K562 (cell line): ENCODE measurements around the gene GNG14. TPM values are rescaled to one million over a fixed set of nuclear protein-coding genes. Genes with fewer than 3 reads are reported as not detected.

Source experiments
- AFF4 ChIP-seq: sonication (generic); formaldehyde crosslinking; IDR thresholded peaks from 2 replicates; pipeline ENCODE4 v1.8.0; 2023; ENCODE audit warnings: mild to moderate bottlenecking, missing genetic modification reagents
- GTF2B ChIP-seq: IDR thresholded peaks from 2 replicates; pipeline ENCODE4 v1.6.1; 2011; ENCODE audit not compliant: insufficient read length; ENCODE audit errors: extremely low read depth
- HEY1 ChIP-seq: fragments of 250-450 bp; sonication (Bioruptor Pico); IDR thresholded peaks from 2 replicates; pipeline ENCODE4 v1.5.0; 2020; ENCODE audit warnings: mild to moderate bottlenecking, moderate library complexity, borderline replicate concordance
- MECOM ChIP-seq: fragments of 250-450 bp; sonication (Bioruptor Pico); IDR thresholded peaks from 2 replicates; pipeline ENCODE4 v1.8.0; 2022; ENCODE audit warnings: inconsistent platforms
- MED1 ChIP-seq: sonication (generic); formaldehyde crosslinking; IDR thresholded peaks from 2 replicates; pipeline ENCODE4 v1.8.1; 2023; ENCODE audit warnings: missing genetic modification reagents, borderline replicate concordance
- MYC ChIP-seq, 2 experiments: fragments of 250-450 bp in 1 of 2; sonication (Bioruptor Pico) in 1 of 2; IDR thresholded peaks; 2 replicates each; pipeline versions ENCODE4 v1.5.1 to v1.6.1; 2012 to 2021; ENCODE audit warnings: low read depth in 2 of 2, borderline replicate concordance in 1 of 2, improper control_type of control experiment in 1 of 2, low read length in 1 of 2, mild to moderate bottlenecking in 1 of 2, moderate library complexity in 1 of 2
- NFATC3 ChIP-seq: fragments of 450-650 bp; IDR thresholded peaks from 2 replicates; pipeline ENCODE4 v1.6.1; 2017; ENCODE audit warnings: mild to moderate bottlenecking
- SRSF3 ChIP-seq: fragments of 200-400 bp; formaldehyde crosslinking; IDR thresholded peaks from 2 replicates; pipeline ENCODE4 v1.6.1; 2016; ENCODE audit warnings: mild to moderate bottlenecking, low read length, moderate library complexity; ENCODE audit not compliant: insufficient read depth
- STAT5B ChIP-seq: fragments of 250-450 bp; sonication (Bioruptor Pico); IDR thresholded peaks from 2 replicates; pipeline ENCODE4 v1.8.0; 2021; ENCODE audit warnings: mild to moderate bottlenecking, inconsistent platforms
- YY1 ChIP-seq, 3 experiments: IDR thresholded peaks; 2 replicates each; pipeline ENCODE4 v1.6.1; 2011; ENCODE audit warnings: low read length in 2 of 3, mild to moderate bottlenecking in 2 of 3, moderate library complexity in 2 of 3, borderline replicate concordance in 1 of 3, control low read depth in 1 of 3, low read depth in 1 of 3; ENCODE audit not compliant: insufficient read depth in 3 of 3, insufficient replicate concordance in 2 of 3, control insufficient read depth in 1 of 3, insufficient read length in 1 of 3; ENCODE audit errors: extremely low read depth in 1 of 3
- ZNF143 ChIP-seq: sonication (generic); formaldehyde crosslinking; IDR thresholded peaks from 2 replicates; pipeline ENCODE4 v1.9.0; 2022; ENCODE audit warnings: mild to moderate bottlenecking, missing genetic modification reagents
- ZNF316 ChIP-seq: fragments of 450-650 bp; IDR thresholded peaks from 2 replicates; pipeline ENCODE4 v1.6.1; 2016
- ZNF354B ChIP-seq: fragments of 250-450 bp; sonication (Bioruptor Pico); IDR thresholded peaks from 2 replicates; pipeline ENCODE4 v1.4.0; 2020
- ZNF584 ChIP-seq: fragments of 200-800 bp; sonication (Bioruptor generic); IDR thresholded peaks from 2 replicates; pipeline ENCODE4 v1.6.1; 2016; ENCODE audit warnings: low read depth, mild to moderate bottlenecking, missing genetic modification characterization, missing compliant biosample characterization
- ZNF668 ChIP-seq: fragments of 250-450 bp; sonication (Bioruptor Pico); IDR thresholded peaks from 2 replicates; pipeline ENCODE4 v1.8.0; 2022; ENCODE audit warnings: mild to moderate bottlenecking, inconsistent platforms
- ZNF696 ChIP-seq: fragments of 250-450 bp; sonication (Bioruptor Pico); conservative IDR thresholded peaks from 2 replicates; pipeline ENCODE4 v1.4.0; 2020; ENCODE audit warnings: mild to moderate bottlenecking, moderate library complexity
- ZNF77 ChIP-seq: fragments of 250-450 bp; sonication (Bioruptor Pico); IDR thresholded peaks from 2 replicates; pipeline ENCODE4 v1.5.0; 2020
- polyA plus RNA-seq, 8 experiments: library from polyadenylated mRNA; depleted of rRNA in 4 of 8; stranded (reverse) in 5 of 8; unstranded in 3 of 8; fragments of >200 nt; fragmentation: Nextera tagmentation in 2 of 8; fragmentation: Illumina TruSeq in 1 of 8; extraction: Ambion mirVana in 2 of 8; extraction: Trizol in 1 of 8; gene quantifications; 2 replicates each; pipeline versions ENCODE4 v1.2.1 to v1.2.3, GENCODE V29; 2011 to 2014; ENCODE audit warnings: inconsistent platforms in 1 of 8, missing spikeins in 1 of 8
- total RNA-seq, 7 experiments: library from RNA; depleted of rRNA in 6 of 7; stranded (reverse); fragments of >200 nt in 6 of 7; fragmentation: Illumina TruSeq in 2 of 7; extraction: Trizol in 2 of 7; gene quantifications; 2 replicates each; pipeline versions ENCODE4 v1.2.1 to v1.2.3, GENCODE V29; 2011 to 2021; ENCODE audit warnings: low replicate concordance in 1 of 7

The GNG14 gene
- total and polyA plus RNA-seq, 9 of the 15 experiments (the other 6 are each of a cell fraction or from before 2014, with no cell fraction given) = not detected

- 0 out of 2 replicates have a peak, but pooled peaks have one; percentile 53 for TF ChIP-seq NFATC3
- TF ChIP-seq ZNF354B = no peak
- TF ChIP-seq STAT5B (CRISPR knock-in tag) = no peak
- no peak for TF ChIP-seq MECOM (CRISPR knock-in tag)
- TF ChIP-seq YY1 (IDR thresholded peaks at IDR 0.05; ENCODE audit: borderline replicate concordance in 1 of 3, control insufficient read depth in 1 of 3, extremely low read depth in 1 of 3, insufficient read depth in 3 of 3, insufficient read length in 1 of 3, insufficient replicate concordance in 2 of 3, low read depth in 1 of 3, low read length in 2 of 3) = peak; percentile 90 to 99 (median 98)
- TF ChIP-seq AFF4 (CRISPR knock-in tag) = no peak; the same call in 1 of the 2 replicates
- no peak for TF ChIP-seq MED1
- TF ChIP-seq GTF2B = no peak
- TF ChIP-seq ZNF584 (CRISPR knock-in tag) = no peak
- TF ChIP-seq MYC (IDR thresholded peaks at IDR 0.05; ENCODE audit: low read depth, low read length) = peak; percentile 49; the same call in 1 of the 2 replicates
- 0 out of 2 replicates have a peak, but pooled peaks have one; percentile 35 for TF ChIP-seq MYC (CRISPR knock-in tag; IDR thresholded peaks at IDR 0.05; ENCODE audit: borderline replicate concordance, low read depth)
- TF ChIP-seq SRSF3 = no peak
- no peak for TF ChIP-seq ZNF143 (CRISPR knock-in tag)
- no peak for TF ChIP-seq ZNF668 (CRISPR knock-in tag)
- TF ChIP-seq ZNF316 = no peak
- no peak for TF ChIP-seq ZNF696 (CRISPR knock-in tag)
- no peak for TF ChIP-seq ZNF77 (CRISPR knock-in tag)
- no peak for TF ChIP-seq HEY1
Observed at GRCh38 chr19:12736995-12737834, 49.4 kb downstream of the GNG14 start, which contains the start of gene GET3 (continued).
